Lower lobe of right lung (tissue), 2 donors: ENCODE results near the gene FIGNL2. TPM values are rescaled to one million over a fixed set of nuclear protein-coding genes. Genes with fewer than 3 reads are reported as not detected.

Source experiments
- ATAC-seq, 2 donors: fragments of 200-7000 bp; cut with Tn5 transposase; one replicate each; pipeline ENCODE4 v1.9.1; 2020 to 2022; ENCODE audit warnings: mild to moderate bottlenecking in 2 of 2, moderate library complexity in 2 of 2
- DNase-seq: peaks from one replicate; pipeline ENCODE4 v3.0.0-alpha.2; 2020
- H3K27ac ChIP-seq: fragments of 200-600 bp; one replicate; pipeline ENCODE4 v1.8.0; 2022
- H3K27me3 ChIP-seq: fragments of 200-600 bp; one replicate; pipeline ENCODE4 v1.8.0; 2022; ENCODE audit warnings: low read depth
- H3K36me3 ChIP-seq: fragments of 200-600 bp; one replicate; pipeline ENCODE4 v1.8.0; 2022; ENCODE audit warnings: mild to moderate bottlenecking
- H3K4me1 ChIP-seq: fragments of 200-600 bp; one replicate; pipeline ENCODE4 v1.8.0; 2022
- H3K4me3 ChIP-seq: fragments of 200-600 bp; one replicate; pipeline ENCODE4 v1.8.0; 2022; ENCODE audit warnings: mild to moderate bottlenecking
- H3K9me3 ChIP-seq: fragments of 200-600 bp; one replicate; pipeline ENCODE4 v1.8.0; 2022
- CTCF ChIP-seq: fragments of 200-600 bp; IDR thresholded peaks from one replicate; pipeline ENCODE4 v1.8.0; 2022; ENCODE audit warnings: antibody characterized with exemption, mild to moderate bottlenecking
- intact Hi-C: fragments of 100-400 bp; cut with DNase I; formaldehyde crosslinking; loops from one replicate; pipeline ENCODE4 v1.11.0; 2022
- long read RNA-seq: library from polyadenylated mRNA; unstranded; transcript quantifications from one replicate; pipeline ENCODE4 v2.0.0, GENCODE V29; 2021
- total RNA-seq: library from RNA; stranded (reverse); fragmentation: NEBNext Ultra II Directional; extraction: Animal tissue kit (Norgen Biotek cat#: 25700); gene quantifications from one replicate; pipeline ENCODE4 v1.2.1, GENCODE V29; 2021
- donor health status: DM: no; HTN: yes; CAD: no; lungs with severe emphysema.

The FIGNL2 gene
- total RNA-seq = 0.95 TPM
- long read RNA-seq, partial matches to known transcripts = 0 of 1 reads
- long read RNA-seq, other reads (novel, unspliced or antisense) = 1 of 1 reads

- Histone ChIP-seq H3K36me3 (no peaks in the 10 kb centered on the region), H3K4me3 (peak within 1 kb of the TSS; percentile 58), H3K27ac (peak within 1 kb of the TSS; percentile 58), H3K4me1 (peaks cover 41% of the 10 kb centered on the region), H3K27me3 (peaks cover 49% of the 10 kb centered on the region), H3K9me3 (no peaks in the 10 kb centered on the region)
- TF ChIP-seq CTCF = no peak
- intact Hi-C loops = no loop called here
- DNase-seq = no peak
- no peak for ATAC-seq
These were observed at the start of gene FIGNL2 for GRCh38 chr12:51848326-51848727. FIGNL2 (minus strand) TSS chr12:51848718; CDS start chr12:51822413, 26,305 bp downstream.

- Histone ChIP-seq H3K4me1 (peaks cover 43% of the 10 kb centered on the region), H3K27ac (peak overlapping the region; percentile 78), H3K27me3 (no peaks in the 10 kb centered on the region), H3K36me3 (no peaks in the 10 kb centered on the region), H3K9me3 (no peaks in the 10 kb centered on the region), H3K4me3 (no peak overlapping the region)
- DNase-seq = no peak
- intact Hi-C loops = no loop called here
- ATAC-seq = peak in 1 of 2 donors; percentile 38
- no peak for TF ChIP-seq CTCF
These were observed 48.7 kb upstream of the FIGNL2 start for GRCh38 chr12:51897181-51897580.

- Histone ChIP-seq H3K4me3 (no peak overlapping the region), H3K27me3 (no peaks in the 10 kb centered on the region), H3K9me3 (no peaks in the 10 kb centered on the region), H3K27ac (peak overlapping the region; percentile 78), H3K4me1 (peaks cover 43% of the 10 kb centered on the region), H3K36me3 (no peaks in the 10 kb centered on the region)
- no peak for DNase-seq
- intact Hi-C loops = no loop called here
- no peak for TF ChIP-seq CTCF
- ATAC-seq = no peak
These were observed 47.7 kb upstream of the FIGNL2 start for GRCh38 chr12:51896236-51896635.

GRCh38 chr12:51895378-51896135 is 47.0 kb upstream of the FIGNL2 start:
- Histone ChIP-seq H3K4me3 (no peak overlapping the region), H3K36me3 (no peaks in the 10 kb centered on the region), H3K4me1 (peaks cover 43% of the 10 kb centered on the region), H3K27me3 (no peaks in the 10 kb centered on the region), H3K27ac (peak overlapping the region; percentile 78), H3K9me3 (no peaks in the 10 kb centered on the region)
- peak in 1 of 2 donors; percentile 4 for ATAC-seq
- no peak for DNase-seq
- intact Hi-C loops = no loop called here
- no peak for TF ChIP-seq CTCF

GRCh38 chr12:51893786-51894185 is 45.3 kb upstream of the FIGNL2 start:
- ATAC-seq = no peak
- Histone ChIP-seq H3K27ac (no peak overlapping the region), H3K36me3 (no peaks in the 10 kb centered on the region), H3K4me3 (no peak overlapping the region), H3K4me1 (peaks cover 43% of the 10 kb centered on the region), H3K9me3 (no peaks in the 10 kb centered on the region), H3K27me3 (no peaks in the 10 kb centered on the region)
- no peak for DNase-seq
- no peak for TF ChIP-seq CTCF
- intact Hi-C loops = no loop called here
